ENCODE results near the gene VTN.

The VTN gene

GRCh38 chr17:28370035-28370743 is at the start of gene VTN:
TSS of gene VTN (minus strand) at chr17:28370307. CDS start at chr17:28370203, 104 bp downstream.
- peak; percentile 2; the same call in 2 of the 3 replicates for ATAC-seq
- TF ChIP-seq CREB5 (CRISPR knock-in tag; IDR thresholded peaks at IDR 0.05; ENCODE audit: low read depth) (peak; percentile 10; the same call in 1 of the 2 replicates), ISL1 (CRISPR knock-in tag; IDR thresholded peaks at IDR 0.05) (peak; percentile 19), ZFP3 (CRISPR knock-in tag; IDR thresholded peaks at IDR 0.05) (no peak)

GRCh38 chr17:28416703-28417311 is 46.7 kb upstream of the VTN start:
- no peak for TF ChIP-seq ZFP3 (CRISPR knock-in tag; IDR thresholded peaks at IDR 0.05)
- peak; percentile 97 for ATAC-seq

- no peak for ATAC-seq
- TF ChIP-seq ARNTL (CRISPR knock-in tag; IDR thresholded peaks at IDR 0.05; ENCODE audit: borderline replicate concordance, low read depth) (no peak), PATZ1 (CRISPR knock-in tag; IDR thresholded peaks at IDR 0.05; ENCODE audit: borderline replicate concordance) (no peak), GLIS3 (CRISPR knock-in tag; IDR thresholded peaks at IDR 0.05) (no peak), TSHZ2 (CRISPR knock-in tag; IDR thresholded peaks at IDR 0.05) (no peak), ZFP30 (CRISPR knock-in tag; IDR thresholded peaks at IDR 0.05) (no peak), ZNF70 (CRISPR knock-in tag; IDR thresholded peaks at IDR 0.05) (no peak), ZNF565 (CRISPR knock-in tag; conservative IDR thresholded peaks at IDR 0.05; ENCODE audit: low read depth) (no peak), ZC3H10 (CRISPR knock-in tag; IDR thresholded peaks at IDR 0.05) (no peak), CSDC2 (CRISPR knock-in tag; IDR thresholded peaks at IDR 0.05) (no peak), SNAI2 (CRISPR knock-in tag; IDR thresholded peaks at IDR 0.05) (no peak), RARB (CRISPR knock-in tag; IDR thresholded peaks at IDR 0.05) (no peak), TCF4 (CRISPR knock-in tag; IDR thresholded peaks at IDR 0.05; ENCODE audit: borderline replicate concordance) (no peak), CREB5 (CRISPR knock-in tag; IDR thresholded peaks at IDR 0.05; ENCODE audit: low read depth) (no peak), ESRRG (CRISPR knock-in tag; IDR thresholded peaks at IDR 0.05) (no peak), BACH2 (CRISPR knock-in tag; IDR thresholded peaks at IDR 0.05; ENCODE audit: borderline replicate concordance) (no peak), ISL1 (CRISPR knock-in tag; IDR thresholded peaks at IDR 0.05) (no peak), ZFP3 (CRISPR knock-in tag; IDR thresholded peaks at IDR 0.05) (no peak), CSRNP3 (CRISPR knock-in tag; IDR thresholded peaks at IDR 0.05) (no peak)
Observed at GRCh38 chr17:28415886-28416285, 45.8 kb upstream of the VTN start.

GRCh38 chr17:28413804-28414203 is 43.7 kb upstream of the VTN start:
- no peak for ATAC-seq
- TF ChIP-seq GLIS3 (CRISPR knock-in tag; IDR thresholded peaks at IDR 0.05) (no peak), ZNF8 (CRISPR knock-in tag; IDR thresholded peaks at IDR 0.05) (no peak), PPARA (CRISPR knock-in tag; IDR thresholded peaks at IDR 0.05; ENCODE audit: borderline replicate concordance) (no peak), ZNF70 (CRISPR knock-in tag; IDR thresholded peaks at IDR 0.05) (no peak), OSR1 (CRISPR knock-in tag; IDR thresholded peaks at IDR 0.05) (no peak), PATZ1 (CRISPR knock-in tag; IDR thresholded peaks at IDR 0.05; ENCODE audit: borderline replicate concordance) (no peak), SNAI2 (CRISPR knock-in tag; IDR thresholded peaks at IDR 0.05) (no peak), POU6F1 (CRISPR knock-in tag; IDR thresholded peaks at IDR 0.05; ENCODE audit: borderline replicate concordance, low read depth) (no peak), ARNTL (CRISPR knock-in tag; IDR thresholded peaks at IDR 0.05; ENCODE audit: borderline replicate concordance, low read depth) (no peak), TOX (CRISPR knock-in tag; IDR thresholded peaks at IDR 0.05; ENCODE audit: borderline replicate concordance) (no peak), ZNF565 (CRISPR knock-in tag; conservative IDR thresholded peaks at IDR 0.05; ENCODE audit: low read depth) (no peak)

Measured in SK-N-SH treated with all-trans-retinoic acid at 6 μM for 48 hours (cell line).